Liver (tissue), 9 donors: ENCODE data around the gene LAD1. TPM values are rescaled to one million over a fixed set of nuclear protein-coding genes. Genes with fewer than 3 reads are reported as not detected.

Experiments
- DNase-seq: peaks from one replicate; pipeline ENCODE4 v3.0.0-alpha.2; 2017; ENCODE audit warnings: low spot score
- H3K27ac ChIP-seq, 2 donors: one replicate each; pipeline ENCODE4 v1.7.0; 2013; ENCODE audit warnings: inconsistent platforms in 2 of 2, low read length in 2 of 2, control low read depth in 1 of 2, low read depth in 1 of 2, mild to moderate bottlenecking in 1 of 2
- H3K27me3 ChIP-seq, 4 donors: one replicate each; pipeline versions ENCODE4 v1.6.1 to v1.7.0; 2013; ENCODE audit warnings: low read length in 3 of 4, inconsistent platforms in 1 of 4, mild to moderate bottlenecking in 1 of 4, moderate library complexity in 1 of 4; ENCODE audit not compliant: control insufficient read depth in 4 of 4, insufficient read depth in 4 of 4
- H3K36me3 ChIP-seq, 4 donors: one replicate each; pipeline versions ENCODE4 v1.6.1 to v1.7.0; 2013; ENCODE audit warnings: low read length in 3 of 4, mild to moderate bottlenecking in 3 of 4, low read depth in 1 of 4, moderate library complexity in 1 of 4; ENCODE audit not compliant: control insufficient read depth in 4 of 4, insufficient read depth in 3 of 4
- H3K4me1 ChIP-seq, 4 donors: one replicate each; pipeline versions ENCODE4 v1.6.1 to v1.7.0; 2013; ENCODE audit warnings: low read length in 3 of 4, mild to moderate bottlenecking in 3 of 4, moderate library complexity in 1 of 4; ENCODE audit not compliant: control insufficient read depth in 4 of 4, insufficient read depth in 4 of 4
- H3K4me3 ChIP-seq, 3 donors: one replicate each; pipeline versions ENCODE4 v1.6.1 to v1.7.0; 2013; ENCODE audit warnings: low read length in 3 of 3, control low read depth in 1 of 3, low read depth in 1 of 3, mild to moderate bottlenecking in 1 of 3
- H3K9ac ChIP-seq, 2 donors: one replicate each; pipeline ENCODE4 v1.7.0; 2013; ENCODE audit warnings: low read length in 2 of 2, mild to moderate bottlenecking in 2 of 2, moderate library complexity in 2 of 2, control low read depth in 1 of 2, low read depth in 1 of 2
- H3K9me3 ChIP-seq, 4 donors: one replicate each; pipeline versions ENCODE4 v1.6.1 to v1.7.0; 2013; ENCODE audit warnings: low read length in 3 of 4; ENCODE audit not compliant: control insufficient read depth in 4 of 4
- ATF3 ChIP-seq: IDR thresholded peaks from 2 replicates; pipeline ENCODE4 v1.6.1; 2016; ENCODE audit warnings: antibody characterized with exemption
- CTCF ChIP-seq: fragments of 150-350 bp; IDR thresholded peaks from 2 replicates; pipeline ENCODE4 v1.5.1; 2017; ENCODE audit warnings: improper control_type of control experiment, low read depth, low read length; ENCODE audit not compliant: missing input control
- EGR1 ChIP-seq, 2 donors: IDR thresholded peaks; 2 replicates each; pipeline ENCODE4 v1.6.1; 2016 to 2018; ENCODE audit warnings: antibody characterized with exemption in 2 of 2, low read depth in 2 of 2
- GABPA ChIP-seq, 2 donors: IDR thresholded peaks in 1 of 2; conservative IDR thresholded peaks in 1 of 2; 2 replicates each; pipeline ENCODE4 v1.6.1; 2016; ENCODE audit warnings: antibody characterized with exemption in 2 of 2, mild to moderate bottlenecking in 1 of 2, moderate library complexity in 1 of 2
- HNF4G ChIP-seq: IDR thresholded peaks from 2 replicates; pipeline ENCODE4 v1.6.1; 2016; ENCODE audit warnings: antibody characterized with exemption
- NR2F2 ChIP-seq: IDR thresholded peaks from 2 replicates; pipeline ENCODE4 v1.6.1; 2016; ENCODE audit warnings: antibody characterized with exemption
- RAD21 ChIP-seq, 2 donors: IDR thresholded peaks; 2 replicates each; pipeline ENCODE4 v1.6.1; 2016; ENCODE audit warnings: antibody characterized with exemption in 2 of 2, mild to moderate bottlenecking in 2 of 2
- RXRA ChIP-seq, 2 donors: IDR thresholded peaks; 2 replicates each; pipeline ENCODE4 v1.6.1; 2017 to 2018; ENCODE audit warnings: antibody characterized with exemption in 2 of 2, mild to moderate bottlenecking in 1 of 2
- SP1 ChIP-seq: IDR thresholded peaks from 2 replicates; pipeline ENCODE4 v1.6.1; 2018; ENCODE audit warnings: antibody characterized with exemption, mild to moderate bottlenecking
- YY1 ChIP-seq: IDR thresholded peaks from 2 replicates; pipeline ENCODE4 v1.6.1; 2016; ENCODE audit warnings: antibody characterized with exemption, mild to moderate bottlenecking
- ZBTB33 ChIP-seq: IDR thresholded peaks from 2 replicates; pipeline ENCODE4 v1.6.1; 2016; ENCODE audit warnings: antibody characterized with exemption
- WGBS: extraction: QIAGEN DNeasy Blood & Tissue Kit; methylation state at CpG from one replicate; pipeline ENCODE4 v1.1.7; 2013; 5-methylcytosine and 5-hydroxymethylcytosine counted together
- polyA plus RNA-seq, 2 donors: library from polyadenylated mRNA; stranded (reverse) in 1 of 2; unstranded in 1 of 2; fragments of 200-250 nt in 1 of 2; fragments of >200 nt in 1 of 2; fragmentation: Nextera tagmentation in 1 of 2; extraction: Ambion mirVana in 1 of 2; gene quantifications; one replicate each; pipeline versions ENCODE4 v1.2.1 to v1.2.3, GENCODE V29; 2013 to 2015
- total RNA-seq, 2 donors: library from RNA; depleted of rRNA; stranded (reverse); fragments of >200 nt; gene quantifications; one replicate each; pipeline ENCODE4 v1.2.3, GENCODE V29; 2014
- TF ChIP-seq, protein P1 (sequence below): IDR thresholded peaks from 2 replicates; pipeline ENCODE4 v1.6.1; 2016; ENCODE audit warnings: antibody characterized with exemption
- TF ChIP-seq, protein P2 (sequence below): IDR thresholded peaks from 2 replicates; pipeline ENCODE4 v1.6.1; 2016; ENCODE audit warnings: antibody characterized with exemption, mild to moderate bottlenecking
- donor health status: healthy.
- donor health status: healthy.
- donor health status: healthy.
- donor health status: healthy.
- donor health status: healthy.

LAD1 gene
- total and polyA plus RNA-seq, 4 donors = 3.4 to 13.7 (median 8.5) TPM

- no peaks in the 10 kb centered on the region for H3K4me1 ChIP-seq
- no peak for TF ChIP-seq ATF3
- no peak for TF ChIP-seq SP1
- no peak for TF ChIP-seq CTCF
- TF ChIP-seq EGR1 (IDR thresholded peaks at IDR 0.05; ENCODE audit: low read depth in 2 of 2) = no peak
- TF ChIP-seq RAD21 (IDR thresholded peaks at IDR 0.05) = no peak
- TF ChIP-seq HNF4G = no peak
- TF ChIP-seq GABPA (IDR thresholded peaks at IDR 0.05 in 1 of 2, conservative IDR thresholded peaks at IDR 0.05 in 1 of 2) = no peak
- TF ChIP-seq YY1 = no peak
- TF ChIP-seq, protein P1, sequence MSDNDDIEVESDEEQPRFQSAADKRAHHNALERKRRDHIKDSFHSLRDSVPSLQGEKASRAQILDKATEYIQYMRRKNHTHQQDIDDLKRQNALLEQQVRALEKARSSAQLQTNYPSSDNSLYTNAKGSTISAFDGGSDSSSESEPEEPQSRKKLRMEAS = no peak
- TF ChIP-seq RXRA (IDR thresholded peaks at IDR 0.05) = no peak
- H3K27ac ChIP-seq = no peak overlapping the region
- no peak for DNase-seq
- H3K36me3 ChIP-seq = no peaks in the 10 kb centered on the region
- 94% methylated on average over 4 of the region's 4 CpGs for WGBS
- H3K27me3 ChIP-seq = no peaks in the 10 kb centered on the region
- H3K9me3 ChIP-seq = no peaks in the 10 kb centered on the region
- no peak overlapping the region for H3K9ac ChIP-seq
- H3K4me3 ChIP-seq = no peak overlapping the region
Observed at GRCh38 chr1:201419256-201419655, 20.1 kb upstream of the LAD1 start.

GRCh38 chr1:201418461-201418860 lies 19.3 kb upstream of the LAD1 start:
- H3K27me3 ChIP-seq = no peaks in the 10 kb centered on the region
- 89% methylated on average over 3 of the region's 3 CpGs for WGBS
- no peaks in the 10 kb centered on the region for H3K36me3 ChIP-seq
- no peaks in the 10 kb centered on the region for H3K9me3 ChIP-seq
- no peak overlapping the region for H3K27ac ChIP-seq
- H3K9ac ChIP-seq = no peak overlapping the region
- TF ChIP-seq SP1 = no peak
- TF ChIP-seq, protein P2, sequence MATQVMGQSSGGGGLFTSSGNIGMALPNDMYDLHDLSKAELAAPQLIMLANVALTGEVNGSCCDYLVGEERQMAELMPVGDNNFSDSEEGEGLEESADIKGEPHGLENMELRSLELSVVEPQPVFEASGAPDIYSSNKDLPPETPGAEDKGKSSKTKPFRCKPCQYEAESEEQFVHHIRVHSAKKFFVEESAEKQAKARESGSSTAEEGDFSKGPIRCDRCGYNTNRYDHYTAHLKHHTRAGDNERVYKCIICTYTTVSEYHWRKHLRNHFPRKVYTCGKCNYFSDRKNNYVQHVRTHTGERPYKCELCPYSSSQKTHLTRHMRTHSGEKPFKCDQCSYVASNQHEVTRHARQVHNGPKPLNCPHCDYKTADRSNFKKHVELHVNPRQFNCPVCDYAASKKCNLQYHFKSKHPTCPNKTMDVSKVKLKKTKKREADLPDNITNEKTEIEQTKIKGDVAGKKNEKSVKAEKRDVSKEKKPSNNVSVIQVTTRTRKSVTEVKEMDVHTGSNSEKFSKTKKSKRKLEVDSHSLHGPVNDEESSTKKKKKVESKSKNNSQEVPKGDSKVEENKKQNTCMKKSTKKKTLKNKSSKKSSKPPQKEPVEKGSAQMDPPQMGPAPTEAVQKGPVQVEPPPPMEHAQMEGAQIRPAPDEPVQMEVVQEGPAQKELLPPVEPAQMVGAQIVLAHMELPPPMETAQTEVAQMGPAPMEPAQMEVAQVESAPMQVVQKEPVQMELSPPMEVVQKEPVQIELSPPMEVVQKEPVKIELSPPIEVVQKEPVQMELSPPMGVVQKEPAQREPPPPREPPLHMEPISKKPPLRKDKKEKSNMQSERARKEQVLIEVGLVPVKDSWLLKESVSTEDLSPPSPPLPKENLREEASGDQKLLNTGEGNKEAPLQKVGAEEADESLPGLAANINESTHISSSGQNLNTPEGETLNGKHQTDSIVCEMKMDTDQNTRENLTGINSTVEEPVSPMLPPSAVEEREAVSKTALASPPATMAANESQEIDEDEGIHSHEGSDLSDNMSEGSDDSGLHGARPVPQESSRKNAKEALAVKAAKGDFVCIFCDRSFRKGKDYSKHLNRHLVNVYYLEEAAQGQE = no peak
- no peak for TF ChIP-seq NR2F2
- TF ChIP-seq ZBTB33 = no peak
- TF ChIP-seq GABPA (IDR thresholded peaks at IDR 0.05 in 1 of 2, conservative IDR thresholded peaks at IDR 0.05 in 1 of 2) = no peak
- TF ChIP-seq, protein P1 = no peak
- no peak for TF ChIP-seq RAD21 (IDR thresholded peaks at IDR 0.05)
- H3K4me3 ChIP-seq = no peak overlapping the region
- no peaks in the 10 kb centered on the region for H3K4me1 ChIP-seq
- no peak for DNase-seq
